Epithelial cell of proximal tubule (primary cell): ENCODE measurements around the gene HPGD. TPM values are rescaled to one million over a fixed set of nuclear protein-coding genes. Genes with fewer than 3 reads are reported as not detected.

Experiments
- DNase-seq: peaks from one replicate; pipeline ENCODE4 v3.0.0-alpha.2; 2011; ENCODE audit warnings: low read depth
- H3K4me3 ChIP-seq: 2 replicates; pipeline ENCODE4 v1.5.1; 2011; ENCODE audit warnings: low read depth, mild to moderate bottlenecking, low read length
- total RNA-seq: library from RNA; depleted of rRNA; stranded (reverse); fragments of >200 nt; gene quantifications from 2 replicates; pipeline ENCODE4 v1.2.3, GENCODE V29; 2015
- TF ChIP-seq, protein P1 (sequence below): conservative IDR thresholded peaks from 2 replicates; pipeline ENCODE4 v1.5.1; 2012; ENCODE audit warnings: low read depth, mild to moderate bottlenecking, low read length

HPGD gene
- total RNA-seq, 1 donor from 2014 or later = 2.8 TPM

DNA sequence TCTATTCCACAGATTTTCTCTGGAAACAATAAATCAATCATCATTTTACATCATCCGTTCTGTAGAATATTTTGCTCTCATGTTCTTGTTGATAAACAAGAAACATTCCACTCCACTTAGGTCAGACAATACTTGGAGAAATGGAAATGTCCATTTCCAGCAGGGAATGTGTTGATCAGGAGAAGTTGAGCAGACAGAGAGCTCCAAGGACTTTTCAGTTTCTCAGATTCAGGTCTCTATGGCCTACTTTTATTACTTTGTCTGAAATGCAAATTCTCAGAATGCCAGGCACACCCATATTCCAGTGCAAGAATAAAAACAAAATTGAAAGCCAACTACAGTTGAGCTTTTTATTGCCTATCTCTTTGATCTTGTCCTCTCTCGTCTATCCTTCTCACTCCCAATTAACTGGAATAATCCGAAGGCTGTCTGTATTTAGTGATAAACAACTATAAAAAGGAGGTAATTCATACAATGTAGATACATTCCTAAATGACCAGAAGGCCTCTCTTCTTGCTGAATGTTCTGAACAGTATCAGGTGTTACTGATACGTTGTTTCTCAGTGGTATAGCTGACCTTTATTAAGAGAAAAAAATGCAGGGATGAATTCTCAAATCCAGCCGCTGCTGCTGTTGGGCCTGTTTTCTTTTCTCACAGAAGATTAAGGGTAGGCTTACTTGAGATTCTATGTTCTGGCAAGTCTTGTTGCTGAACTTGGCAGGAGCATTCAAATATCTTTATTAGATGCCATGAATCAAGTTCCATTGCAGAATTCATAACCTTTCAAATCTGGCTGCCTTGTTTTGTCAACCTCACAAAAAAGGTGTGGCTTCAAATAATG lies 72.1 kb downstream of the HPGD start:
- no peak for DNase-seq
- TF ChIP-seq, protein P1, sequence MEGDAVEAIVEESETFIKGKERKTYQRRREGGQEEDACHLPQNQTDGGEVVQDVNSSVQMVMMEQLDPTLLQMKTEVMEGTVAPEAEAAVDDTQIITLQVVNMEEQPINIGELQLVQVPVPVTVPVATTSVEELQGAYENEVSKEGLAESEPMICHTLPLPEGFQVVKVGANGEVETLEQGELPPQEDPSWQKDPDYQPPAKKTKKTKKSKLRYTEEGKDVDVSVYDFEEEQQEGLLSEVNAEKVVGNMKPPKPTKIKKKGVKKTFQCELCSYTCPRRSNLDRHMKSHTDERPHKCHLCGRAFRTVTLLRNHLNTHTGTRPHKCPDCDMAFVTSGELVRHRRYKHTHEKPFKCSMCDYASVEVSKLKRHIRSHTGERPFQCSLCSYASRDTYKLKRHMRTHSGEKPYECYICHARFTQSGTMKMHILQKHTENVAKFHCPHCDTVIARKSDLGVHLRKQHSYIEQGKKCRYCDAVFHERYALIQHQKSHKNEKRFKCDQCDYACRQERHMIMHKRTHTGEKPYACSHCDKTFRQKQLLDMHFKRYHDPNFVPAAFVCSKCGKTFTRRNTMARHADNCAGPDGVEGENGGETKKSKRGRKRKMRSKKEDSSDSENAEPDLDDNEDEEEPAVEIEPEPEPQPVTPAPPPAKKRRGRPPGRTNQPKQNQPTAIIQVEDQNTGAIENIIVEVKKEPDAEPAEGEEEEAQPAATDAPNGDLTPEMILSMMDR = no peak
- H3K4me3 ChIP-seq = no peak overlapping the region

GRCh38 chr4:174449152-174449551 lies 73.1 kb downstream of the HPGD start:
- no peak overlapping the region for H3K4me3 ChIP-seq
- DNase-seq = no peak
- TF ChIP-seq, protein P1 = no peak

GRCh38 chr4:174444390-174444789 lies 77.9 kb downstream of the HPGD start:
- no peak for DNase-seq
- no peak overlapping the region for H3K4me3 ChIP-seq
- TF ChIP-seq, protein P1 = no peak

Other genes starting within 250 kb of the HPGD start
- gene FBXO8, start 238.8 kb downstream of the HPGD start, total RNA-seq = 12.9 and 14.7 TPM in 2 replicates
- gene CEP44, start 238.6 kb downstream of the HPGD start, total RNA-seq = 8.6 and 17.8 TPM in 2 replicates